ENCODE data around the gene NYAP2.

The NYAP2 gene

GRCh38 chr2:225637259-225637658 is 237.7 kb downstream of the NYAP2 start:
- H3K79me1 ChIP-seq (ENCODE audit: low read length): no peaks in the 10 kb centered on the region
- no peak overlapping the region for H2AK5ac ChIP-seq (ENCODE audit: low read length)
- no peak overlapping the region for H4K12ac ChIP-seq (ENCODE audit: low read depth, low read length)
- no peak overlapping the region for H3K4me3 ChIP-seq (ENCODE audit: low read depth, low read length)
- no peak overlapping the region for H2BK5ac ChIP-seq (ENCODE audit: low read depth, low read length, poor library complexity)
- no peak overlapping the region for H4K91ac ChIP-seq (ENCODE audit: low read depth, low read length)
- no peak overlapping the region for H3K18ac ChIP-seq (ENCODE audit: low read length)
- no peaks in the 10 kb centered on the region for H3K36me3 ChIP-seq (ENCODE audit: control insufficient read depth in 1 of 2, insufficient read depth in 2 of 2, low read length in 2 of 2)
- H3K27ac ChIP-seq (ENCODE audit: low read depth, low read length): no peak overlapping the region
- no peak for DNase-seq
- no peaks in the 10 kb centered on the region for H3K27me3 ChIP-seq (ENCODE audit: insufficient read depth, low read length)
- no peak overlapping the region for H3K14ac ChIP-seq (ENCODE audit: low read length)
- H2AFZ ChIP-seq (ENCODE audit: insufficient read depth, low read length, poor library complexity): no peak overlapping the region
- no peak overlapping the region for H3K4me2 ChIP-seq (ENCODE audit: low read length)
- H4K8ac ChIP-seq (ENCODE audit: low read depth, low read length): no peak overlapping the region
- no peaks in the 10 kb centered on the region for H3K79me2 ChIP-seq (ENCODE audit: control insufficient read depth, insufficient read depth, low read length, poor library complexity)
- H3K4ac ChIP-seq (ENCODE audit: low read depth, low read length): no peak overlapping the region
- no peak overlapping the region for H3K9ac ChIP-seq (ENCODE audit: low read length)
- WGBS (ENCODE audit: extremely low coverage, insufficient coverage, insufficient read length): no CpG with 5 or more reads among the region's 7 CpGs
- H2BK120ac ChIP-seq (ENCODE audit: insufficient read depth, low read length, poor library complexity): no peak overlapping the region
- no peaks in the 10 kb centered on the region for H3K9me3 ChIP-seq (ENCODE audit: insufficient read depth, low read depth, low read length)
- H3K23ac ChIP-seq (ENCODE audit: low read length): no peak overlapping the region
- no peak overlapping the region for H2BK12ac ChIP-seq (ENCODE audit: low read length)
- no peaks in the 10 kb centered on the region for H3K4me1 ChIP-seq (ENCODE audit: control insufficient read depth in 1 of 2, insufficient read depth in 2 of 2, low read length in 2 of 2)

DNA sequence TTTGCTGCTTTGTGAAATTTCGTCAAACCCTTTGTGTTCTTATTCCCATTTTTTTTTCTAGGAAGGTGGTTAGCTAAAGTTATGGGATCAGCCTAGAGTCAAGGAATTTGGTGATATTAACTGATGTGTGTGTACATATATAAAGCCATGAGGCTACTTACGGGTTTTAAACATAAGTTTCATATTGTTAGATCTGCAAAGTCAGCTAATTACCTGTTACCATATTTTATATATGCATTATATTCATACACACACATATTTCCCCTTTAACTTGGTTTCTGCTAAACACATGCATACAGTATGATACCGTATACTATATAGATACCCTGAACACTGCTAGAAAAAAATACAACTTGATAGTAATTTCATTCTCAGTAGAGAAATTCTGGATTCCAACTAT is 241.0 kb downstream of the NYAP2 start:
- Histone ChIP-seq H2BK5ac (ENCODE audit: low read depth, low read length, poor library complexity) (no peak overlapping the region), H3K4me3 (ENCODE audit: low read depth, low read length) (no peak overlapping the region), H3K36me3 (ENCODE audit: control insufficient read depth in 1 of 2, insufficient read depth in 2 of 2, low read length in 2 of 2) (no peaks in the 10 kb centered on the region), H2AFZ (ENCODE audit: insufficient read depth, low read length, poor library complexity) (no peak overlapping the region), H3K4me1 (ENCODE audit: control insufficient read depth in 1 of 2, insufficient read depth in 2 of 2, low read length in 2 of 2) (no peaks in the 10 kb centered on the region), H2AK5ac (ENCODE audit: low read length) (no peak overlapping the region), H3K79me2 (ENCODE audit: control insufficient read depth, insufficient read depth, low read length, poor library complexity) (no peaks in the 10 kb centered on the region), H3K27ac (ENCODE audit: low read depth, low read length) (no peak overlapping the region), H4K8ac (ENCODE audit: low read depth, low read length) (no peak overlapping the region), H4K91ac (ENCODE audit: low read depth, low read length) (no peak overlapping the region), H2BK12ac (ENCODE audit: low read length) (no peak overlapping the region), H3K14ac (ENCODE audit: low read length) (no peak overlapping the region), H3K27me3 (ENCODE audit: insufficient read depth, low read length) (no peaks in the 10 kb centered on the region), H2BK120ac (ENCODE audit: insufficient read depth, low read length, poor library complexity) (no peak overlapping the region), H3K18ac (ENCODE audit: low read length) (no peak overlapping the region), H3K9ac (ENCODE audit: low read length) (no peak overlapping the region), H3K4ac (ENCODE audit: low read depth, low read length) (no peak overlapping the region), H4K12ac (ENCODE audit: low read depth, low read length) (no peak overlapping the region), H3K9me3 (ENCODE audit: insufficient read depth, low read depth, low read length) (no peaks in the 10 kb centered on the region), H3K79me1 (ENCODE audit: low read length) (no peaks in the 10 kb centered on the region), H3K4me2 (ENCODE audit: low read length) (no peak overlapping the region), H3K23ac (ENCODE audit: low read length) (no peak overlapping the region)
- no peak for DNase-seq
- no CpG with 5 or more reads among the region's 3 CpGs for WGBS (ENCODE audit: extremely low coverage, insufficient coverage, insufficient read length)

GRCh38 chr2:225649274-225649673 is 249.8 kb downstream of the NYAP2 start:
- Histone ChIP-seq H3K9ac (ENCODE audit: low read length) (no peak overlapping the region), H2BK120ac (ENCODE audit: insufficient read depth, low read length, poor library complexity) (no peak overlapping the region), H3K14ac (ENCODE audit: low read length) (no peak overlapping the region), H3K79me2 (ENCODE audit: control insufficient read depth, insufficient read depth, low read length, poor library complexity) (no peaks in the 10 kb centered on the region), H3K27ac (ENCODE audit: low read depth, low read length) (no peak overlapping the region), H3K4me2 (ENCODE audit: low read length) (no peak overlapping the region), H4K91ac (ENCODE audit: low read depth, low read length) (no peak overlapping the region), H3K9me3 (ENCODE audit: insufficient read depth, low read depth, low read length) (no peaks in the 10 kb centered on the region), H2BK5ac (ENCODE audit: low read depth, low read length, poor library complexity) (no peak overlapping the region), H4K8ac (ENCODE audit: low read depth, low read length) (no peak overlapping the region), H2AFZ (ENCODE audit: insufficient read depth, low read length, poor library complexity) (no peak overlapping the region), H3K4me3 (ENCODE audit: low read depth, low read length) (no peak overlapping the region), H3K18ac (ENCODE audit: low read length) (no peak overlapping the region), H2AK5ac (ENCODE audit: low read length) (no peak overlapping the region), H3K4me1 (ENCODE audit: control insufficient read depth in 1 of 2, insufficient read depth in 2 of 2, low read length in 2 of 2) (peaks cover 0 to 2% of the 10 kb centered on the region in 2 experiments), H3K27me3 (ENCODE audit: insufficient read depth, low read length) (no peaks in the 10 kb centered on the region), H3K4ac (ENCODE audit: low read depth, low read length) (no peak overlapping the region), H3K79me1 (ENCODE audit: low read length) (no peaks in the 10 kb centered on the region), H2BK12ac (ENCODE audit: low read length) (no peak overlapping the region), H4K12ac (ENCODE audit: low read depth, low read length) (no peak overlapping the region), H3K23ac (ENCODE audit: low read length) (no peak overlapping the region), H3K36me3 (ENCODE audit: control insufficient read depth in 1 of 2, insufficient read depth in 2 of 2, low read length in 2 of 2) (no peaks in the 10 kb centered on the region)
- DNase-seq: no peak
- no CpG with 5 or more reads among the region's 4 CpGs for WGBS (ENCODE audit: extremely low coverage, insufficient coverage, insufficient read length)

DNA sequence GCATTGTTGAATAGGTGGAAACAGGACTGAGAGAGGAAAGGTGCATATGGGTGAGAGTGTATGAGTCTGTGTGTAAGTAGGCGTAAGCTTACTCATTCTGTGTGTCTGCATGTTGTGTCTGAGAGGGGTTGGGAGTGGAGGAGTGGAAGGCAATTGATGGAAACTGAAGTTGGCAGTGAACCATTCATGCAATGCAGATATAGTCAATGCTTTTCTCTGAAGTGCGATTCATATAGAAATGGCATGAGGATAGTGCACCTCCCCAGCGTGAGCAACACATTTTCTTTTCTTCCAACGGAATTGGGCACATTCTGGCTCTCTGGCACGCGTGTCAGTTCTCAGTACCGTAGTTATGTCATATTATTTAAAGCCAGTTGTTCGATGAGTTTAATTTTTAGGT is 250.5 kb downstream of the NYAP2 start:
- Histone ChIP-seq H3K23ac (ENCODE audit: low read length) (no peak overlapping the region), H4K12ac (ENCODE audit: low read depth, low read length) (no peak overlapping the region), H2AK5ac (ENCODE audit: low read length) (no peak overlapping the region), H3K4ac (ENCODE audit: low read depth, low read length) (no peak overlapping the region), H3K79me1 (ENCODE audit: low read length) (no peaks in the 10 kb centered on the region), H3K4me3 (ENCODE audit: low read depth, low read length) (no peak overlapping the region), H3K14ac (ENCODE audit: low read length) (no peak overlapping the region), H3K27me3 (ENCODE audit: insufficient read depth, low read length) (no peaks in the 10 kb centered on the region), H3K9ac (ENCODE audit: low read length) (peak overlapping the region; percentile 47), H3K27ac (ENCODE audit: low read depth, low read length) (no peak overlapping the region), H3K4me1 (ENCODE audit: control insufficient read depth in 1 of 2, insufficient read depth in 2 of 2, low read length in 2 of 2) (peaks cover 0 to 2% of the 10 kb centered on the region in 2 experiments), H3K36me3 (ENCODE audit: control insufficient read depth in 1 of 2, insufficient read depth in 2 of 2, low read length in 2 of 2) (no peaks in the 10 kb centered on the region), H3K9me3 (ENCODE audit: insufficient read depth, low read depth, low read length) (no peaks in the 10 kb centered on the region), H2BK120ac (ENCODE audit: insufficient read depth, low read length, poor library complexity) (no peak overlapping the region), H4K91ac (ENCODE audit: low read depth, low read length) (no peak overlapping the region), H2BK5ac (ENCODE audit: low read depth, low read length, poor library complexity) (no peak overlapping the region), H4K8ac (ENCODE audit: low read depth, low read length) (no peak overlapping the region), H2AFZ (ENCODE audit: insufficient read depth, low read length, poor library complexity) (no peak overlapping the region), H3K4me2 (ENCODE audit: low read length) (no peak overlapping the region), H2BK12ac (ENCODE audit: low read length) (no peak overlapping the region), H3K18ac (ENCODE audit: low read length) (no peak overlapping the region), H3K79me2 (ENCODE audit: control insufficient read depth, insufficient read depth, low read length, poor library complexity) (no peaks in the 10 kb centered on the region)
- no CpG with 5 or more reads among the region's 8 CpGs for WGBS (ENCODE audit: extremely low coverage, insufficient coverage, insufficient read length)
- no peak for DNase-seq
